GM18873 (cell line): ENCODE measurements around the gene ETFBKMT.
"Not testable (repeated sequence)": the region's sequence is repeated elsewhere in the genome, so short reads cannot be mapped to it uniquely, and the experiment has no call there.

Source experiments
- ATAC-seq: cut with Tn5 transposase; IDR thresholded peaks from one replicate; pipeline ENCODE4 v1.9.1; 2021; ENCODE audit warnings: mild to moderate bottlenecking, moderate library complexity, moderate number of reproducible peaks; ENCODE audit not compliant: unreplicated experiment, low FRiP score

Gene ETFBKMT

DNA sequence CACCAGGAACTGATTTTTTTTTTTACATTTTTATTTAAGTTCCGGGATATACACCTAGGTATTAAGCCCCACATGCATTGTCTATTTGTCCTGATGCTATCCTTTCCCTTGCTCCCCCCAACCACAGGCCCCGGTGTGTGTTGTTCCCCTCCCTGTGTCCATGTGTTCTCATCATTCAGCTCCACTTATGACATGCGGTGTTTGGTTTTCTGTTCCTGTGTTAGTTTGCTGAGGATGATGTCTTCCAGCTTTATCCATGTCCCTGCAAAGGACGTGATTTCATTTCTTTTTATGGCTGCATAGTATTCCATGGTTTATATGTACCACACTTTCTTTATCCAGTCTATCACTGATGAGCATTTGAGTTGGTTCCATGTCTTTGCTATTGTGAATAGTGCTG is 57.5 kb downstream of the ETFBKMT start:
- ATAC-seq, result not testable (repeated sequence)

DNA sequence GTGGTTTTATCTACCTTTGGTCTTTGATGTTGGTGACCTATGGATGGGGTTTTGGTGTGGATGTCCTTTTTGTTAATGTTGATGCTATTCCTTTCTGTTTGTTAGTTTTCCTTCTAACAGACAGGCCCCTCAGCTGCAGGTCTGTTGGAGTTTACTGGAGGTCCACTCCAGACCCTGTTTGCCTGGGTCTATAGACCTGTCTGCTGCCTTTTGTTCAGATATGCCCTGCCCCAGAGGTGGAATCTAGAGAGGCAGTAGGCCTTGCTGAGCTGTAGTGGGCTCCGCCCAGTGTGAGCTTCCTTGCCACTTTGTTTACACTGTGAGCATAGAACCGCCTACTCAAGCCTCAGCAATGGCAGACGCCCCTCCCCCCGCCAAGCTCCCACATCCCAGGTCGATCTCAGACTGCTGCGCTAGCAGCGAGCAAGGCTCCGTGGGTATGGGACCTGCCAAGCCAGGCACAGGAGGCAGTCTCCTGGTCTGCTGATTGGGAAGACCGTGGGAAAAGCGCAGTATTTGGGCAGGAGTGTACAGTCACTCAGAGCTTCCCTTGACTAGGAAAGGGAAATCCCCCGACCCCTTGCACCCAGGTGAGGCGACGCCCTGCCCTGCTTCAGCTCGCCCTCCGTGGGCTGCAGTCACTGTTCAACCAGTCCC is 59.2 kb downstream of the ETFBKMT start:
- ATAC-seq, result not testable (repeated sequence)

DNA sequence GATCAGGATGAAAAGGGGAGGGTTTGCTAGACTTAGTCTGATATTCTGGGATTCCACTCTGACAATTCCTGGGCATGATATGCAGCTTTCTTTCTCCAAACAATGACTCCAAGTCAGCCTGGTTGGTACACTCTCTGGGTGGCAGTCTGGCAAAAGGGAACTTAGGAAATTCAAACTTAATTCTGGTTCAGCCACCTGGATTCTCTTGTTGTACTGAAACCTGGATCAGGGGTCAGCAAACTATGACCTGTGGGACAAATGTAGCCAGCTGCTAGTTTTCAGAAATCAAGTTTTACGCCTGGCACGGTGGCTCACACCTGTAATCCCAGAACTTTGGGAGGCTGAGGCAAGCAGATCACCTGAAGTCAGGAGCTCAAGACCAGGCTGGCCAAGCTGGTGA is 63.1 kb downstream of the ETFBKMT start:
- ATAC-seq, result no peak
